NCI-H2227 treated with DMSO at 0.1 percent for 48 hours (cell line): Measurements from ENCODE around the gene TTC23L.

Source experiments
- DNase-seq: peaks from one replicate; lab custom pipeline; 2025; lab: John Stamatoyannopoulos, UW

Gene TTC23L

GRCh38 chr5:34870382-34870781 lies 31.4 kb downstream of the TTC23L start:
- DNase-seq: no peak

GRCh38 chr5:34876275-34876674 lies 37.3 kb downstream of the TTC23L start:
- no peak for DNase-seq

GRCh38 chr5:34881246-34881645 lies 42.3 kb downstream of the TTC23L start:
- DNase-seq: no peak

- no peak for DNase-seq
Observed at GRCh38 chr5:34886392-34887119, 47.6 kb downstream of the TTC23L start.

- no peak for DNase-seq
Observed at GRCh38 chr5:34889394-34889793, 50.4 kb downstream of the TTC23L start.

GRCh38 chr5:34891981-34892380 lies 53.0 kb downstream of the TTC23L start:
- DNase-seq: no peak

GRCh38 chr5:34892414-34892813 lies 53.5 kb downstream of the TTC23L start:
- no peak for DNase-seq

- DNase-seq: no peak
Observed at GRCh38 chr5:34894716-34895115, 55.8 kb downstream of the TTC23L start.

- DNase-seq: no peak
Observed at GRCh38 chr5:34895641-34896419, 56.9 kb downstream of the TTC23L start.

- DNase-seq: no peak
Observed at GRCh38 chr5:34897646-34898045, 58.7 kb downstream of the TTC23L start.

GRCh38 chr5:34898258-34898895 lies 59.4 kb downstream of the TTC23L start:
- peak; percentile 75 for DNase-seq

GRCh38 chr5:34899066-34899465 lies 60.1 kb downstream of the TTC23L start:
- DNase-seq: no peak

- peak; percentile 74 for DNase-seq
Observed at GRCh38 chr5:34900652-34901051, 61.7 kb downstream of the TTC23L start.

- DNase-seq: no peak
Observed at GRCh38 chr5:34903260-34903659, 64.3 kb downstream of the TTC23L start.

- no peak for DNase-seq
Observed at GRCh38 chr5:34905564-34905963, 66.6 kb downstream of the TTC23L start.

GRCh38 chr5:34913072-34913471 lies 74.1 kb downstream of the TTC23L start:
- DNase-seq: no peak

- DNase-seq: no peak
Observed at GRCh38 chr5:34914671-34915138, 75.7 kb downstream of the TTC23L start.

GRCh38 chr5:34915139-34915855 lies 76.3 kb downstream of the TTC23L start, which contains the start of the genes BRIX1 and RAD1:
BRIX1 (plus strand) TSS chr5:34915711; CDS start chr5:34915739, 28 bp downstream.
RAD1 (minus strand) TSS chr5:34915504; CDS start chr5:34914892, 612 bp downstream.
- DNase-seq: peak; percentile 99

GRCh38 chr5:34915856-34916192 lies 76.9 kb downstream of the TTC23L start:
- no peak for DNase-seq

GRCh38 chr5:34916518-34916917 lies 77.6 kb downstream of the TTC23L start:
- no peak for DNase-seq

GRCh38 chr5:34918025-34918424 lies 79.1 kb downstream of the TTC23L start:
- no peak for DNase-seq

GRCh38 chr5:34919077-34919476 lies 80.1 kb downstream of the TTC23L start:
- DNase-seq: no peak
